Neural crest cell (in vitro differentiated cells): Measurements from ENCODE around the gene TCEAL7. TPM values are rescaled to one million over a fixed set of nuclear protein-coding genes. Genes with fewer than 3 reads are reported as not detected.
"Not testable (repeated sequence)": the region's sequence is repeated elsewhere in the genome, so short reads cannot be mapped to it uniquely, and the experiment has no call there.

Source experiments
- DNase-seq: peaks from one replicate; pipeline ENCODE4 v3.0.0; 2021; ENCODE audit warnings: low read depth, mixed read lengths, low spot score
- H3K27ac Mint-ChIP-seq: one replicate; pipeline ENCODE4 v1.8.0; 2021; ENCODE audit warnings: mild to moderate bottlenecking, mixed read lengths; ENCODE audit not compliant: unreplicated experiment
- H3K27me3 Mint-ChIP-seq: 2 replicates; pipeline ENCODE4 v1.8.0; 2021; ENCODE audit warnings: low read depth, mild to moderate bottlenecking, mixed read lengths
- H3K36me3 Mint-ChIP-seq: 2 replicates; pipeline ENCODE4 v1.8.0; 2021; ENCODE audit warnings: low read depth, mild to moderate bottlenecking, mixed read lengths
- H3K4me1 Mint-ChIP-seq: 2 replicates; pipeline ENCODE4 v1.8.0; 2021; ENCODE audit warnings: mixed read lengths
- H3K4me3 Mint-ChIP-seq: one replicate; pipeline ENCODE4 v1.8.0; 2021; ENCODE audit warnings: mild to moderate bottlenecking, mixed read lengths
- H3K9me3 Mint-ChIP-seq: 2 replicates; pipeline ENCODE4 v1.8.0; 2021; ENCODE audit warnings: mixed read lengths
- CTCF ChIP-seq: fragments of 200-600 bp; sonication (generic); conservative IDR thresholded peaks from 2 replicates; pipeline ENCODE4 v1.5.0; 2021; ENCODE audit warnings: antibody characterized with exemption, mild to moderate bottlenecking
- long read RNA-seq: library from polyadenylated mRNA; unstranded; transcript quantifications from one replicate; pipeline ENCODE4 v2.0.0, GENCODE V29; 2020
- total RNA-seq: library from RNA; stranded (reverse); gene quantifications from 2 replicates; pipeline ENCODE4 v1.2.1, GENCODE V29; 2021

The TCEAL7 gene
- total RNA-seq = 15.3 and 18.9 TPM in 2 replicates
- long read RNA-seq, transcript TCEAL7-202 (3 exons, 852 nt) = minor isoform, 11 of 40 reads
- long read RNA-seq, transcript TCEAL7-201 (3 exons, 1,177 nt) = major isoform, 24 of 40 reads
- long read RNA-seq, partial matches to known transcripts = 4 of 40 reads
- long read RNA-seq, other reads (novel, unspliced or antisense) = 1 of 40 reads

- H3K27ac Mint-ChIP-seq = peak within 1 kb of the TSS; percentile 91
- TF ChIP-seq CTCF = no peak
- no peaks in the 10 kb centered on the region for H3K27me3 Mint-ChIP-seq
- DNase-seq = no peak
- H3K9me3 Mint-ChIP-seq = no peaks in the 10 kb centered on the region
- peaks cover 25% of the 10 kb centered on the region for H3K4me1 Mint-ChIP-seq
- H3K4me3 Mint-ChIP-seq = peak within 1 kb of the TSS; percentile 75
- no peaks in the 10 kb centered on the region for H3K36me3 Mint-ChIP-seq
These were observed at the start of gene TCEAL7 for GRCh38 chrX:103329991-103330390. Gene TCEAL7 (plus strand): TSS chrX:103330239. CDS start chrX:103331404, 1,165 bp downstream.

- Mint-ChIP-seq H3K36me3 (no peaks in the 10 kb centered on the region), H3K4me1 (no peaks in the 10 kb centered on the region), H3K27me3 (peaks cover 4% of the 10 kb centered on the region), H3K4me3 (no peak overlapping the region), H3K9me3 (no peaks in the 10 kb centered on the region), H3K27ac (no peak overlapping the region)
- TF ChIP-seq CTCF = no peak
- no peak for DNase-seq
These were observed 36.9 kb upstream of the TCEAL7 start for GRCh38 chrX:103293118-103293517.

- no peak for TF ChIP-seq CTCF
- Mint-ChIP-seq H3K27ac (no peak overlapping the region), H3K4me3 (no peak overlapping the region), H3K9me3 (peaks cover 5% of the 10 kb centered on the region), H3K4me1 (no peaks in the 10 kb centered on the region), H3K27me3 (no peaks in the 10 kb centered on the region), H3K36me3 (no peaks in the 10 kb centered on the region)
- no peak for DNase-seq
These were observed 25.3 kb upstream of the TCEAL7 start for GRCh38 chrX:103304705-103305104.

- H3K4me3 Mint-ChIP-seq, H3K27me3 Mint-ChIP-seq, H3K27ac Mint-ChIP-seq, H3K36me3 Mint-ChIP-seq, DNase-seq, H3K4me1 Mint-ChIP-seq, H3K9me3 Mint-ChIP-seq: not testable (repeated sequence)
These were observed 24.4 kb upstream of the TCEAL7 start for GRCh38 chrX:103305666-103306065.

- Mint-ChIP-seq H3K4me3 (peak overlapping the region; percentile 72), H3K9me3 (peaks cover 3% of the 10 kb centered on the region), H3K4me1 (peaks cover 4% of the 10 kb centered on the region), H3K27ac (no peak overlapping the region), H3K36me3 (no peaks in the 10 kb centered on the region), H3K27me3 (no peaks in the 10 kb centered on the region)
- DNase-seq = no peak
- no peak for TF ChIP-seq CTCF
These were observed 20.0 kb upstream of the TCEAL7 start for GRCh38 chrX:103309860-103310554.
